SK-N-SH (cell line): ENCODE data around the gene ASCC3. TPM values are rescaled to one million over a fixed set of nuclear protein-coding genes. Genes with fewer than 3 reads are reported as not detected.

Experiments used
- CTCF ChIA-PET: fragments of 300-600, 350-600 bp; formaldehyde crosslinking; extraction: SDS; loops from one replicate; lab custom pipeline; 2021; lab: Yijun Ruan, JAX
- POLR2A ChIA-PET: fragments of 350-600 bp; sonication (Branson Sonifier 250); formaldehyde crosslinking; extraction: SDS; loops from one replicate; lab custom pipeline; 2020; ENCODE audit warnings: antibody characterized with exemption, inconsistent platforms; lab: Yijun Ruan, JAX
- DNase-seq: peaks from one replicate; pipeline ENCODE4 v3.0.0; 2012
- H2AFZ ChIP-seq: fragments of 200-600 bp; sonication (generic); 2 replicates; pipeline ENCODE4 v1.8.1; 2016; ENCODE audit warnings: antibody characterized with exemption, mild to moderate bottlenecking, low read depth
- H3F3A ChIP-seq: fragments of 200-600 bp; sonication (generic); replicated peaks from 2 replicates; pipeline ENCODE3; 2016; ENCODE audit warnings: antibody characterized with exemption, mild to moderate bottlenecking; ENCODE audit not compliant: insufficient read depth
- H3K27ac ChIP-seq, 2 experiments: fragments of 200-500 bp in 1 of 2; fragments of 200-600 bp in 1 of 2; sonication (Bioruptor generic) in 1 of 2; sonication (generic), shearing (Covaris generic) in 1 of 2; 2 replicates each; pipeline versions ENCODE4 v1.5.1 to v1.6.1; 2014 to 2016; ENCODE audit warnings: low read depth in 2 of 2, inconsistent platforms in 1 of 2, low read length in 1 of 2, mild to moderate bottlenecking in 1 of 2, mixed read lengths in 1 of 2
- H3K27me3 ChIP-seq: fragments of 200-600 bp; sonication (generic), shearing (Covaris generic); 2 replicates; pipeline ENCODE4 v1.6.1; 2016; ENCODE audit warnings: mixed run types; ENCODE audit not compliant: insufficient read depth
- H3K36me3 ChIP-seq, 2 experiments: fragments of 200-500 bp in 1 of 2; fragments of 200-600 bp in 1 of 2; sonication (Bioruptor generic) in 1 of 2; sonication (generic) in 1 of 2; replicated peaks in 1 of 2; 2 replicates each; pipeline versions ENCODE3 to v1.5.1; 2014 to 2016; ENCODE audit warnings: low read length in 1 of 2, mild to moderate bottlenecking in 1 of 2; ENCODE audit not compliant: insufficient read depth in 2 of 2, control insufficient read depth in 1 of 2
- H3K4me1 ChIP-seq, 2 experiments: fragments of 200-500 bp in 1 of 2; fragments of 200-600 bp in 1 of 2; sonication (Bioruptor generic) in 1 of 2; sonication (generic), shearing (Covaris generic) in 1 of 2; 2 replicates each; pipeline versions ENCODE4 v1.5.1 to v1.6.1; 2014 to 2016; ENCODE audit warnings: low read depth in 1 of 2, low read length in 1 of 2, mixed run types in 1 of 2; ENCODE audit not compliant: insufficient read depth in 2 of 2, control insufficient read depth in 1 of 2
- H3K4me2 ChIP-seq: fragments of 200-600 bp; sonication (generic), shearing (Covaris generic); 2 replicates; pipeline ENCODE4 v1.6.1; 2017; ENCODE audit warnings: mixed run types
- H3K4me3 ChIP-seq, 2 experiments: fragments of 200-500 bp in 1 of 2; fragments of 200-600 bp in 1 of 2; sonication (Bioruptor generic) in 1 of 2; sonication (generic), shearing (Covaris generic) in 1 of 2; 2 replicates each; pipeline versions ENCODE4 v1.5.1 to v1.8.1; 2014 to 2016; ENCODE audit warnings: low read depth in 2 of 2, inconsistent platforms in 1 of 2, low read length in 1 of 2, mild to moderate bottlenecking in 1 of 2, mixed read lengths in 1 of 2, moderate library complexity in 1 of 2
- H3K79me2 ChIP-seq: fragments of 200-600 bp; sonication (generic); 2 replicates; pipeline ENCODE4 v1.8.1; 2017; ENCODE audit warnings: mild to moderate bottlenecking; ENCODE audit not compliant: insufficient read depth
- H3K9ac ChIP-seq: fragments of 200-600 bp; sonication (generic); 2 replicates; pipeline ENCODE4 v1.6.1; 2017; ENCODE audit warnings: mixed run types
- H3K9me2 ChIP-seq: fragments of 200-600 bp; sonication (generic); 2 replicates; pipeline ENCODE4 v1.6.1; 2017; ENCODE audit warnings: mixed run types
- H3K9me3 ChIP-seq: fragments of 200-600 bp; sonication (generic); 2 replicates; pipeline ENCODE4 v1.6.1; 2017; ENCODE audit warnings: mixed run types, mild to moderate bottlenecking, moderate library complexity
- H4K20me1 ChIP-seq: fragments of 200-600 bp; sonication (generic); 2 replicates; pipeline ENCODE4 v1.6.1; 2017; ENCODE audit warnings: mild to moderate bottlenecking, mixed run types; ENCODE audit not compliant: insufficient read depth
- ELF1 ChIP-seq: IDR thresholded peaks from 2 replicates; pipeline ENCODE4 v1.4.0; 2012
- EP300 ChIP-seq, 2 experiments: IDR thresholded peaks; 2 replicates each; pipeline versions ENCODE4 v1.4.0 to v1.6.1; 2012; ENCODE audit warnings: borderline replicate concordance in 1 of 2, low read depth in 1 of 2, low read length in 1 of 2
- EZH2phosphoT487 ChIP-seq: fragments of 200-600 bp; sonication (generic); IDR thresholded peaks from 2 replicates; pipeline ENCODE4 v1.6.1; 2017; ENCODE audit warnings: low read depth, mixed run types, mild to moderate bottlenecking, antibody characterized with exemption, moderate library complexity, borderline replicate concordance
- FOSL2 ChIP-seq: IDR thresholded peaks from 2 replicates; pipeline ENCODE4 v1.4.0; 2012; ENCODE audit warnings: low read depth, mild to moderate bottlenecking, moderate library complexity, borderline replicate concordance
- FOXJ3 ChIP-seq: sonication (generic); formaldehyde crosslinking; IDR thresholded peaks from 2 replicates; pipeline ENCODE4 v1.5.1; 2020; ENCODE audit warnings: mild to moderate bottlenecking, missing genetic modification reagents
- GABPA ChIP-seq: IDR thresholded peaks from 2 replicates; pipeline ENCODE4 v1.4.0; 2012; ENCODE audit warnings: low read depth, mild to moderate bottlenecking
- GATA2 ChIP-seq: sonication (generic); formaldehyde crosslinking; IDR thresholded peaks from 2 replicates; pipeline ENCODE4 v1.5.0; 2020; ENCODE audit warnings: mild to moderate bottlenecking, missing genetic modification reagents
- JUND ChIP-seq: IDR thresholded peaks from 2 replicates; pipeline ENCODE4 v1.4.0; 2012
- MEF2A ChIP-seq: IDR thresholded peaks from 2 replicates; pipeline ENCODE4 v1.4.0; 2012; ENCODE audit warnings: low read depth, borderline replicate concordance
- NRF1 ChIP-seq: IDR thresholded peaks from 2 replicates; pipeline ENCODE4 v1.6.1; 2012; ENCODE audit warnings: low read depth, mild to moderate bottlenecking, low read length
- POLR2AphosphoS5 ChIP-seq: IDR thresholded peaks from 2 replicates; pipeline ENCODE4 v1.6.1; 2012; ENCODE audit warnings: low read depth, low read length
- RAD21 ChIP-seq: IDR thresholded peaks from 2 replicates; pipeline ENCODE4 v1.6.1; 2012; ENCODE audit warnings: mild to moderate bottlenecking, low read length
- REST ChIP-seq: IDR thresholded peaks from 2 replicates; pipeline ENCODE4 v1.6.1; 2012; ENCODE audit warnings: mild to moderate bottlenecking, low read depth, low read length, moderate library complexity
- RXRA ChIP-seq: IDR thresholded peaks from 2 replicates; pipeline ENCODE4 v1.4.0; 2012; ENCODE audit warnings: low read depth, mild to moderate bottlenecking, borderline replicate concordance
- SMC3 ChIP-seq: IDR thresholded peaks from 2 replicates; pipeline ENCODE4 v1.6.1; 2012; ENCODE audit warnings: low read depth, low read length, improper control_type of control experiment
- TEAD4 ChIP-seq: IDR thresholded peaks from 2 replicates; pipeline ENCODE4 v1.4.0; 2012; ENCODE audit warnings: mild to moderate bottlenecking, borderline replicate concordance; ENCODE audit not compliant: insufficient read depth
- YY1 ChIP-seq: IDR thresholded peaks from 2 replicates; pipeline ENCODE4 v1.4.0; 2012; ENCODE audit warnings: low read depth, mild to moderate bottlenecking
- WGBS: methylation state at CpG from one replicate; pipeline ENCODE4 v1.1.6; 2017; ENCODE audit warnings: low lambda C conversion rate; 5-methylcytosine and 5-hydroxymethylcytosine counted together
- polyA plus RNA-seq, 3 experiments: library from polyadenylated mRNA; depleted of rRNA; stranded (reverse); fragments of >200 nt; gene quantifications; 2 replicates each; pipeline ENCODE4 v1.2.3, GENCODE V29; 2012
- TF ChIP-seq, protein P1 (sequence below): IDR thresholded peaks from 2 replicates; pipeline ENCODE4 v1.4.0; 2012; ENCODE audit warnings: low read depth, borderline replicate concordance
- TF ChIP-seq, protein P2 (sequence below): fragments of 150-350 bp; IDR thresholded peaks from 2 replicates; pipeline ENCODE4 v1.6.1; 2016; ENCODE audit warnings: mild to moderate bottlenecking, low read depth, low read length
- TF ChIP-seq, protein P3 (sequence below): IDR thresholded peaks from 2 replicates; pipeline ENCODE4 v1.4.0; 2012; ENCODE audit warnings: low read depth, borderline replicate concordance

Gene ASCC3
- polyA plus RNA-seq, 1 of the 3 experiments (the other 2 are of a cell fraction), result 17.9 TPM

DNA sequence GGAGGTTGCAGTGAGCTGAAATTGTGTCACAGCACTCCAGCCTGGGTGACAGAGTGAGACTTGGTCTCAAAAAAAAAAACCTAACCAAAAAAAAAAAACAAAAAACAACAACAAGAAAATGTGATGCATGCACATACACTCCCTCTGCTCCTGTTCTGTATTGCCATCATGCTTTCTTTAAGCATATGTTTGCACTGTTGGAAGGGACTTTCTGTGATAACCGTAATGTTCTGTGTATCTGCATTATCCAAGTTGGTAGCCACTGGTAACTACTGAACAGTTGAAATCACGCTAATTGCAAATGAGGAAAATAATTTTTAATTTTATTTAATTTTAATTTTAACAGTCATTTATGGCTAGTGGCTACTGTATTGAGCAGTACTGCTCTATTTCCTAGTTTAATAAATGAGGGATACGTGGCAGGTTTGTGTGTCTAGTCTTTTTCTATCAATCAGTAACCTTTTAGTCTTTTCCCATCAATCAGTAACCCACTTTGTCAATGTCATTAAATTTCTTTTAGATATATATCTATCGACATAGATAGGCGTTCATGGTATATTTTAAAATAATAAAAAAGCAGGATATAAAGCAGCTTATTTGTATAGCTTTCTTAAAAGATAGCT is 135.6 kb downstream of the ASCC3 start:
- Histone ChIP-seq H3K27me3 (no peaks in the 10 kb centered on the region), H3K79me2 (peaks cover 4% of the 10 kb centered on the region; the same call in 1 of the 2 replicates), H3K27ac (no peak overlapping the region), H3K4me2 (no peak overlapping the region), H3K4me1 (no peaks in the 10 kb centered on the region), H3K4me3 (no peak overlapping the region), H3K9me3 (no peaks in the 10 kb centered on the region), H3K9ac (no peak overlapping the region), H2AFZ (no peak overlapping the region), H3F3A (peaks cover 5% of the 10 kb centered on the region), H3K36me3 (peaks cover 11 to 13% of the 10 kb centered on the region in 2 experiments), H3K9me2 (no peaks in the 10 kb centered on the region), H4K20me1 (no peaks in the 10 kb centered on the region)
- WGBS, result 89% methylated on average over 5 of the region's 5 CpGs
- no peak for TF ChIP-seq NRF1
- no peak for TF ChIP-seq SMC3
- no peak for TF ChIP-seq ELF1
- TF ChIP-seq REST, result no peak
- no peak for TF ChIP-seq GATA2 (CRISPR knock-in tag)
- TF ChIP-seq MEF2A, result no peak
- TF ChIP-seq FOXJ3 (CRISPR knock-in tag), result no peak
- TF ChIP-seq, protein P1, sequence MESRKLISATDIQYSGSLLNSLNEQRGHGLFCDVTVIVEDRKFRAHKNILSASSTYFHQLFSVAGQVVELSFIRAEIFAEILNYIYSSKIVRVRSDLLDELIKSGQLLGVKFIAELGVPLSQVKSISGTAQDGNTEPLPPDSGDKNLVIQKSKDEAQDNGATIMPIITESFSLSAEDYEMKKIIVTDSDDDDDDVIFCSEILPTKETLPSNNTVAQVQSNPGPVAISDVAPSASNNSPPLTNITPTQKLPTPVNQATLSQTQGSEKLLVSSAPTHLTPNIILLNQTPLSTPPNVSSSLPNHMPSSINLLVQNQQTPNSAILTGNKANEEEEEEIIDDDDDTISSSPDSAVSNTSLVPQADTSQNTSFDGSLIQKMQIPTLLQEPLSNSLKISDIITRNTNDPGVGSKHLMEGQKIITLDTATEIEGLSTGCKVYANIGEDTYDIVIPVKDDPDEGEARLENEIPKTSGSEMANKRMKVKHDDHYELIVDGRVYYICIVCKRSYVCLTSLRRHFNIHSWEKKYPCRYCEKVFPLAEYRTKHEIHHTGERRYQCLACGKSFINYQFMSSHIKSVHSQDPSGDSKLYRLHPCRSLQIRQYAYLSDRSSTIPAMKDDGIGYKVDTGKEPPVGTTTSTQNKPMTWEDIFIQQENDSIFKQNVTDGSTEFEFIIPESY, result no peak
- no peak for TF ChIP-seq EZH2phosphoT487
- TF ChIP-seq RAD21, result no peak
- no peak for TF ChIP-seq POLR2AphosphoS5
- no peak for TF ChIP-seq FOSL2
- no peak for TF ChIP-seq EP300 (IDR thresholded peaks at IDR 0.05; ENCODE audit: borderline replicate concordance in 1 of 2, low read depth in 1 of 2, low read length in 1 of 2)
- TF ChIP-seq, protein P2, sequence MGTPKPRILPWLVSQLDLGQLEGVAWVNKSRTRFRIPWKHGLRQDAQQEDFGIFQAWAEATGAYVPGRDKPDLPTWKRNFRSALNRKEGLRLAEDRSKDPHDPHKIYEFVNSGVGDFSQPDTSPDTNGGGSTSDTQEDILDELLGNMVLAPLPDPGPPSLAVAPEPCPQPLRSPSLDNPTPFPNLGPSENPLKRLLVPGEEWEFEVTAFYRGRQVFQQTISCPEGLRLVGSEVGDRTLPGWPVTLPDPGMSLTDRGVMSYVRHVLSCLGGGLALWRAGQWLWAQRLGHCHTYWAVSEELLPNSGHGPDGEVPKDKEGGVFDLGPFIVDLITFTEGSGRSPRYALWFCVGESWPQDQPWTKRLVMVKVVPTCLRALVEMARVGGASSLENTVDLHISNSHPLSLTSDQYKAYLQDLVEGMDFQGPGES, result no peak
- no peak for TF ChIP-seq RXRA
- TF ChIP-seq, protein P3, sequence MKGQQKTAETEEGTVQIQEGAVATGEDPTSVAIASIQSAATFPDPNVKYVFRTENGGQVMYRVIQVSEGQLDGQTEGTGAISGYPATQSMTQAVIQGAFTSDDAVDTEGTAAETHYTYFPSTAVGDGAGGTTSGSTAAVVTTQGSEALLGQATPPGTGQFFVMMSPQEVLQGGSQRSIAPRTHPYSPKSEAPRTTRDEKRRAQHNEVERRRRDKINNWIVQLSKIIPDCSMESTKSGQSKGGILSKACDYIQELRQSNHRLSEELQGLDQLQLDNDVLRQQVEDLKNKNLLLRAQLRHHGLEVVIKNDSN, result no peak
- no peak for TF ChIP-seq GABPA
- no peak for TF ChIP-seq TEAD4
- TF ChIP-seq JUND, result no peak
- TF ChIP-seq YY1, result no peak
- no peak for DNase-seq
- CTCF ChIA-PET, result no interaction called here
- POLR2A ChIA-PET, result no interaction called here
